K562 (cell line): ENCODE results near the gene LRRC31.

ENCODE experiments used
- PYGO2 ChIP-seq: fragments of 450-650 bp; IDR thresholded peaks from 2 replicates; pipeline ENCODE4 v1.6.1; 2016; ENCODE audit warnings: mild to moderate bottlenecking, missing genetic modification characterization, moderate library complexity, missing compliant biosample characterization
- SAFB2 ChIP-seq: fragments of 200-400 bp; formaldehyde crosslinking; IDR thresholded peaks from 2 replicates; pipeline ENCODE4 v1.6.1; 2018; ENCODE audit warnings: borderline replicate concordance, low read length, low read depth, moderate library complexity; ENCODE audit not compliant: severe bottlenecking
- TAF1 ChIP-seq: IDR thresholded peaks from 2 replicates; pipeline ENCODE4 v1.6.1; 2011; ENCODE audit warnings: mild to moderate bottlenecking, low read length, moderate library complexity; ENCODE audit not compliant: insufficient read depth, control insufficient read depth, severe bottlenecking; ENCODE audit errors: extremely low read depth
- ZNF311 ChIP-seq: fragments of 250-450 bp; sonication (Bioruptor Pico); IDR thresholded peaks from 2 replicates; pipeline ENCODE4 v1.4.0; 2020; ENCODE audit warnings: mild to moderate bottlenecking, moderate library complexity

GRCh38 chr3:169818316-169818715 is 51.4 kb downstream of the LRRC31 start:
- TF ChIP-seq TAF1 (no peak), PYGO2 (tag) (no peak), ZNF311 (CRISPR knock-in tag) (no peak), SAFB2 (no peak)
